ENCODE data around the gene OTULIN. TPM values are rescaled to one million over a fixed set of nuclear protein-coding genes. Genes with fewer than 3 reads are reported as not detected.

The OTULIN gene
- total RNA-seq, 1 experiment from 2014 or later, result 22.4 TPM

DNA sequence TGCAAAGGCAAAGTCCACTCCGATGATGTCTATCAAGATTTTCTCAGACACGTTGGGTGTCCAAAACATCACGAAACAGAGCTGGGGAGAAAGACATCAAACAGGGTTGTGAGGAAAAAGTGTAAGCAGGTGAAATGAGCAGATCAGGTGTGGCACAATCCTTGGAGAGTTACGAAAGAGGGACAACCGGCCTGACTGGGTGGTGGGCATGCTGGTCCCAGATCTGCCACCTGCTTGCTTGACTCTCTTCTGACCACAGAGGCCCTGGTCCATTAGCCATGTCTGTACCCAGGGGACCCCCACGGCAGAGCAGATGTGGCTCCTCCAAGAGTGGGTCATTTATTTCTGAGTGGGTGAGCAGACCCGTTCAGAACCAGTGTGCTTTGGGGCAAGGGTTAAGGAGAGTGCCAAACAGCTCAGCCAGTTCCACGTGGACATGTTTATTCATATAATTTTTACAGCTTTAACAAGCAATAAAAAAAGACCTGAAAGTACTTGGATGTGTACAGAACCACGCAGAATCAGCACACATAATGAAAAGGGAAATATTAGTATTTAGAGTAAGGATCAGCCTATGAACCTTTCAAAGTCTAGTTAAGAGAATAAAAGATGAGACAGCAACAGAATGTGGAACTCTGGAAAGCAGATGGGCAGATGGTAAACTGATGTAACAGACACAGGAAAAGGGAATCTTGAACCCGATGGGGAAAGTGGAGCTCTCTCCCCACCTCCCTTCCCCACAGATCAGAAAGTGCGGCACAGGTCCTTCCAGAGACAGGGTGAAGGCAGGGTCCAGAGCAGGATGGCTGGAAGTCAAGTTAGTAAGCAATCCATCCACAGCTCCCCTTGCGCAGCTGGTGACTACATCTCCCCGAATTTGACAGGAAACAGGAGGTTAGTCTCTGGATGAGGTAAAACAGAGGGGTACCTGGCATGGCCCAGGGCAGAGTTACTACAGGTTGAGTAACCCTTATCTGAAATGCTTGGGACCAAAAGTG lies 52.5 kb downstream of the OTULIN start:
- ChIA-PET POLR2A (ENCODE audit: unreplicated experiment) (no interaction called here), CTCF (no interaction called here)
- no peaks in the 10 kb centered on the region for H4K20me1 ChIP-seq (ENCODE audit: low read length)
- intact Hi-C loops (cut with micrococcal nuclease), result no loop called here
- H3K27ac ChIP-seq (ENCODE audit: low read length), result no peak overlapping the region
- H3K4me3 ChIP-seq (ENCODE audit: low read length), result no peak overlapping the region
- H3K36me3 ChIP-seq (ENCODE audit: low read depth, low read length), result peaks cover 5% of the 10 kb centered on the region; the same call in 1 of the 2 replicates
- no peaks in the 10 kb centered on the region for H3K79me2 ChIP-seq (ENCODE audit: low read length)
- no peak for TF ChIP-seq EZH2 (IDR thresholded peaks at IDR 0.05; ENCODE audit: low read length, unreplicated experiment)
- no peaks in the 10 kb centered on the region for H3F3A ChIP-seq (ENCODE audit: low read length, unreplicated experiment)
- no peaks in the 10 kb centered on the region for H3K27me3 ChIP-seq (ENCODE audit: low read length)
- peak; percentile 35; the same call in 1 of the 2 replicates for ATAC-seq
- H3K4me2 ChIP-seq (ENCODE audit: low read length), result no peak overlapping the region
- no peak overlapping the region for H3K9ac ChIP-seq (ENCODE audit: low read length)
- H3K4me1 ChIP-seq (ENCODE audit: insufficient read depth, low read length), result no peaks in the 10 kb centered on the region
- H2AFZ ChIP-seq (ENCODE audit: low read length), result no peak overlapping the region
- DNase-seq, result no peak
- H3K9me3 ChIP-seq (ENCODE audit: low read length), result no peaks in the 10 kb centered on the region
- no peaks in the 10 kb centered on the region for H3K9me2 ChIP-seq (replicated peaks; ENCODE audit: low read length)
- no TSS peak for BruUV-seq (replicated peaks)

GRCh38 chr5:14718778-14719177 lies 54.3 kb downstream of the OTULIN start:
- Histone ChIP-seq H3F3A (ENCODE audit: low read length, unreplicated experiment) (no peaks in the 10 kb centered on the region), H3K9me3 (ENCODE audit: low read length) (no peaks in the 10 kb centered on the region), H3K4me2 (ENCODE audit: low read length) (no peak overlapping the region), H4K20me1 (ENCODE audit: low read length) (no peaks in the 10 kb centered on the region), H3K4me1 (ENCODE audit: insufficient read depth, low read length) (no peaks in the 10 kb centered on the region), H3K27me3 (ENCODE audit: low read length) (no peaks in the 10 kb centered on the region), H3K4me3 (ENCODE audit: low read length) (no peak overlapping the region), H3K36me3 (ENCODE audit: low read depth, low read length) (no peaks in the 10 kb centered on the region), H3K9ac (ENCODE audit: low read length) (no peak overlapping the region), H2AFZ (ENCODE audit: low read length) (no peak overlapping the region), H3K79me2 (ENCODE audit: low read length) (no peaks in the 10 kb centered on the region), H3K9me2 (replicated peaks; ENCODE audit: low read length) (no peaks in the 10 kb centered on the region), H3K27ac (ENCODE audit: low read length) (no peak overlapping the region)
- POLR2A ChIA-PET (ENCODE audit: unreplicated experiment), result no interaction called here
- DNase-seq, result no peak
- BruUV-seq (replicated peaks), result no TSS peak
- no peak for ATAC-seq
- no peak for TF ChIP-seq EZH2 (IDR thresholded peaks at IDR 0.05; ENCODE audit: low read length, unreplicated experiment)
- no peak for TF ChIP-seq EZH2phosphoT487 (IDR thresholded peaks at IDR 0.05; ENCODE audit: borderline replicate concordance, low read length)
- TF ChIP-seq, protein P1, sequence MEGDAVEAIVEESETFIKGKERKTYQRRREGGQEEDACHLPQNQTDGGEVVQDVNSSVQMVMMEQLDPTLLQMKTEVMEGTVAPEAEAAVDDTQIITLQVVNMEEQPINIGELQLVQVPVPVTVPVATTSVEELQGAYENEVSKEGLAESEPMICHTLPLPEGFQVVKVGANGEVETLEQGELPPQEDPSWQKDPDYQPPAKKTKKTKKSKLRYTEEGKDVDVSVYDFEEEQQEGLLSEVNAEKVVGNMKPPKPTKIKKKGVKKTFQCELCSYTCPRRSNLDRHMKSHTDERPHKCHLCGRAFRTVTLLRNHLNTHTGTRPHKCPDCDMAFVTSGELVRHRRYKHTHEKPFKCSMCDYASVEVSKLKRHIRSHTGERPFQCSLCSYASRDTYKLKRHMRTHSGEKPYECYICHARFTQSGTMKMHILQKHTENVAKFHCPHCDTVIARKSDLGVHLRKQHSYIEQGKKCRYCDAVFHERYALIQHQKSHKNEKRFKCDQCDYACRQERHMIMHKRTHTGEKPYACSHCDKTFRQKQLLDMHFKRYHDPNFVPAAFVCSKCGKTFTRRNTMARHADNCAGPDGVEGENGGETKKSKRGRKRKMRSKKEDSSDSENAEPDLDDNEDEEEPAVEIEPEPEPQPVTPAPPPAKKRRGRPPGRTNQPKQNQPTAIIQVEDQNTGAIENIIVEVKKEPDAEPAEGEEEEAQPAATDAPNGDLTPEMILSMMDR (conservative IDR thresholded peaks at IDR 0.05; ENCODE audit: low read depth, low read length), result no peak
- CTCF ChIA-PET, result interaction anchor here (0.6 kb wide), 1 partner anchor 159 kb away, joined by 4 read pairs; no protein-coding TSS in a partner anchor
- intact Hi-C loops (cut with micrococcal nuclease), result no loop called here

GRCh38 chr5:14720236-14720923 lies 55.9 kb downstream of the OTULIN start:
- Histone ChIP-seq H3K9me2 (replicated peaks; ENCODE audit: low read length) (no peaks in the 10 kb centered on the region), H2AFZ (ENCODE audit: low read length) (no peak overlapping the region), H3F3A (ENCODE audit: low read length, unreplicated experiment) (no peaks in the 10 kb centered on the region), H3K4me2 (ENCODE audit: low read length) (no peak overlapping the region), H3K79me2 (ENCODE audit: low read length) (no peaks in the 10 kb centered on the region), H3K36me3 (ENCODE audit: low read depth, low read length) (no peaks in the 10 kb centered on the region), H3K4me3 (ENCODE audit: low read length) (no peak overlapping the region), H3K9ac (ENCODE audit: low read length) (no peak overlapping the region), H3K27me3 (ENCODE audit: low read length) (no peaks in the 10 kb centered on the region), H3K9me3 (ENCODE audit: low read length) (no peaks in the 10 kb centered on the region), H3K4me1 (ENCODE audit: insufficient read depth, low read length) (no peaks in the 10 kb centered on the region), H4K20me1 (ENCODE audit: low read length) (no peaks in the 10 kb centered on the region), H3K27ac (ENCODE audit: low read length) (no peak overlapping the region)
- ATAC-seq (no peak), DNase-seq (peak; percentile 45)
- no TSS peak for BruUV-seq (replicated peaks)
- intact Hi-C loops (cut with micrococcal nuclease), result no loop called here
- POLR2A ChIA-PET (ENCODE audit: unreplicated experiment), result no interaction called here
- CTCF ChIA-PET, result no interaction called here
- no peak for TF ChIP-seq EZH2phosphoT487 (IDR thresholded peaks at IDR 0.05; ENCODE audit: borderline replicate concordance, low read length)
- TF ChIP-seq, protein P1 (conservative IDR thresholded peaks at IDR 0.05; ENCODE audit: low read depth, low read length), result no peak
- TF ChIP-seq EZH2 (IDR thresholded peaks at IDR 0.05; ENCODE audit: low read length, unreplicated experiment), result no peak
